T-helper 9 cell (primary cell): ENCODE measurements around the gene EMILIN3.

Experiments
- DNase-seq: peaks from one replicate; pipeline ENCODE4 v3.0.0-alpha.2; 2020

EMILIN3 gene

DNA sequence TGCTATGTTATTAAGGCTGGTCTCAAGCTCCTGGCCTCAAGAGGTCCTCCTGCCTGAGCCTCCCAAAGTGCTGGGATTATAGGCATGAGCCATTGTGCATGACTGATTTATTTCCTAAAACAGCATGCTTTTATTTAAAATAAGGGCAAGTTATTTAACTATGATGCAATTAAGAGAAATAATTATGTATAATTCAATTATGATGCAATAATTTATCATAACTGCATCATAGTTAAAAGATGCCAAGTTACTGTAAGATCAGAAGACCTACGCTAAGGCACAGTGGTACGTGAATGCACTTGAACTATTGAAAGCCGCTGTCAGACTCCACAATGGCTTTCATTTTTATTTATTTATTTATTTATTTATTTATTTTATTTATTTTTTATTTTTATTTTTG lies 24.3 kb upstream of the EMILIN3 start:
- DNase-seq = no peak

GRCh38 chr20:41387444-41387851 lies 20.8 kb upstream of the EMILIN3 start:
- DNase-seq = no peak

DNA sequence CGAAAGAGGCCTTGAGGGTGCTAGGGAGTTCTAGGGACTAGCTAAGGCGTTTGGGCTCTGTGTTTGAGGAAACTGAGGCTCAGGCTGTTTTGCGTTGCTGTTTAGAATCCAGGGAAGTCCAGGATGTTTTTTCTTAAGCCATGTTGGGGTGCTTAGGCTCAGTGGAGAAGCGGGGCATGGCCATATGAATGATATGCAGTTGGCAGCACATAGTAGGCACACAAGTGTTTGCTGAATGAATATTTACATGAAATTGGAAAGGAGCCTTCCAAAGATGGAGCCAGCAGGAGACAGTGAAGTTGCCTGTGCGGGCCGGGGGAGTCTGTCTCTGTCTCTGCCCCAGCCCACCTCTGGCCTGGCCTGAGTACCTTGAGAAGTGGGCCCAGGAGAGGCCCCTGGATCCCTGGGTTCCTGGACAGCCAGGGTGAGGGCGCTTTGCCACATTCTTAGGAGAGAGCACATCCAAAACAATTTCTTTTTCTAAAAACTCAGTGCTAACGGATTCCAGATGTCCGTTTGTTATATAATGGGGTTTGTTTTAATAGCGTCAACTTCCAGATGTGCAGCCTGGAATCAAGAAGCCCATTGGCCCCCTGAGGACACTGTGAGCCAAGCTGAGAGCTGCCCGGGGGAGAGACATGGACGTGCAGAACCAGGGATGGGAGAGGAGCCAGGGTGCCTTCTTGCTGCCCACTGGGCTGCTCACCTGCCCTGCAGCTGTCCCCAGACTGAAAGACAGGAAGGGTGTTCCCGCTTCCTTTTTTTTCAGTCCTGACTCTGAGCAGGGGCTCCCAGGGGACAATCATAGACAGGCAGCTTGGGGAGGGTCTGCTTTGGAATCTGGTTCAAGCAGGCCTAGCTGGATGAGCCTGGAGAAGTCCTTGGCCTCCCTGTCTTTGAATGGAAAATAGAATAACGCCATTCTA lies 20.1 kb upstream of the EMILIN3 start:
- no peak for DNase-seq

DNA sequence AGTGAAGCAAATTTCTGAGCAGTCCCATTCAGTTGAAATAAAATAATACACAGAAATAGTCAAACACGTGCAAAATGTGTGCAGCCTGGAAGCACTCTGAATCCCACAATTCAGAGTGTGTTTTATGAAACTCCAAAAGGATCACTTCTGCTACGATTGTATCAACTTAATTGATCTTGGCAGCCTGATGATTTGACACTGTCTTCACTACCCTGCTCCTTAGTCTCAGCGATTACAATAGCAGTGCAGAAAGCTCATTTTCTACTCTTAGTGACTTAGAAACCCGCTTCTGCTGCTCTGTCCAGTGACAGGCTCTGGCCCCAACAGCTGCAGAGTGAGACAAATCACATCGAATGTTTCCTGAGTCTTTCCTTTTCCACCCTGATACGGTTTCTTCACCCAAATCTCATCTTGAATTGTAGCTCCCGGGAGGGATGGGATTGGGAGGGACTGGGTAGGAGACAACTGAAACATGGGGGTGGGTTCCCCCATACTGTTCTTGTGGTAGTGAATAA lies 16.2 kb upstream of the EMILIN3 start:
- no peak for DNase-seq

GRCh38 chr20:41380551-41381193 lies 14.1 kb upstream of the EMILIN3 start:
- DNase-seq = no peak

- DNase-seq = no peak
Measured at GRCh38 chr20:41379551-41379950, 12.9 kb upstream of the EMILIN3 start.

DNA sequence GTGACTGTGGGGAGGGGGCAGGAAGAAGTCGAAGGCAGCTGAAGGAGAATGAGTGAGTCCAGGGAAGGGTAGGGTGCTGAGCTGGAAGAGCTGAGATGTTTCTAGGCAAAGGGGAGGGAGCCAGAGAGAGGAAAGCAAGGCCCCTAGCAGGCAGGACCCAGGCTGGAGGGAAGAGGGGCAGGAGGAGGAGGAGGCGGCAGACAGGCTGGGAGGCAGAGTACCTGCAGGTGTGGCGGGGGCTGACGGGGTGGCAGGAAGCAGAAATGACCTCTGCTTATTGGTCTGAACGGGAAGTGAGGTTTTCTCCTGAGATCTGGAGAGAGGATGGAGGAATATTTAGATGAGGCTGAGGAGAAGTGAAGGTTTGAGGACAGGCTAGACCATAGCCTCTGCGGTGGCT lies 10.7 kb upstream of the EMILIN3 start:
- no peak for DNase-seq

DNA sequence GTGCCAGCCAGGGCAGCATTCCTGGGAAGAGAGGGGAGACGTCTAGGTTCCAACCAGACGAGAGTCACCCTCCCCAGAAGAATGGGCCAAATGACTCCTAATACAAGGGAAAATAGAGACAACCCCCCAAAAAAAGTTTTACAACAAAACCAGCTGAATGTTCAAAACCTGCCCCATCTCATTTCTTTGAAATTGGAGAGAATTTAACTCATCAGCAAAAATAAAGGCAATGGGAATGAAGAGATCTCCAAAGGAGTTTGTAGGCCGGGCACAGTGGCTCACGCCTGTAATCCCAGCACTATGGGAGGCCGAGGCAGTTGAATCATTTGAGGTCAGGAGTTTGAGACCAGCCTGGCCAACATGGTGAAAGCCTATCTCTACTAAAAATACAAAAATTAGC lies 9.7 kb upstream of the EMILIN3 start:
- DNase-seq = no peak

GRCh38 chr20:41375846-41376245 lies 9.2 kb upstream of the EMILIN3 start:
- no peak for DNase-seq

GRCh38 chr20:41373931-41374920 lies 7.6 kb upstream of the EMILIN3 start:
- DNase-seq = no peak

DNA sequence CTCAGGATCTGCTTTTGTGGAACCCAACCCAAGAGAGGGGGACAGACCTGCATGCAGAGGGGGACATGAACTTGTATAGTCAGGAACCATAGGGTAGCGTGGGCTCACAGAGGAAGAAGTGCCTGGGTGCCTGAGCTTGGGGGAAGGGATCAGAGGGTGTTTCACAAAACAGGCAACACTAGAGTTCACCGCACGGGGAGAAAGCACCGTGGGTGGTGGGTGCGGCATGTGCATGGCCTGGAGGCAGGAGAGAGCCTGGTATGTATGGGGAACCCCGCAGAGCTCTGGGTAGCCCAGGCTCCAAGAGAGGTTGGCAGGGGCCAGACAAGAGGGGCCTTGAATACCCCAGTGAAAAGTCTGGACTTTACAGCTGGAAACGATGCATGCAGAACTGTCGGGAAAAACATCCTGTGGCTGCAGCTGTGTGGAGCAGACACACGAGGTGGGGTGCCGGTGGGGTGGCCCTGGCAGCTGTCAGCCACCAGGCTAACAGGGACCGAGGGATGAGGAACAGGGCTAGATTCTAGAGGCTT lies 6.7 kb upstream of the EMILIN3 start:
- no peak for DNase-seq

- DNase-seq = no peak
Measured at GRCh38 chr20:41371371-41371770, 4.8 kb upstream of the EMILIN3 start.

DNA sequence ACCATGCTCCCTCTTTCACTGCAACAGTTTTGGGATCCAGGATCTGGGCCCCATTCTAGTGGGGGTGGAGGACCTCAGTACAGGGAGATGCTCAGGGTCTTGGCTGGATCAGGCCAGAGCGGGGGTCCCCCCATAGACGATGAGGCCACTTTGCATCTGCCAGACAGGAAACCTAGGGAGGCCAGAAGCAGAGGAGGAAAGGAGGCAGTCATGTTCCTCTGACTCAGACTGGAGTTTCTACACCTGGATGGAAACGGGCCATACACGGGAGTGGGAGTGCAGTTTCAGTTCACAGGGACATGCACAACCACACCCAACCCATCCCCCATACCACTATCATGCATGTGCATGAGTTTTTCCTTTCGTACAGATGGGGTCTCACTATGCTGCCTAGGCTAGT lies 3.6 kb upstream of the EMILIN3 start:
- no peak for DNase-seq

- DNase-seq = no peak
Measured at GRCh38 chr20:41369673-41370072, 3.1 kb upstream of the EMILIN3 start.

DNA sequence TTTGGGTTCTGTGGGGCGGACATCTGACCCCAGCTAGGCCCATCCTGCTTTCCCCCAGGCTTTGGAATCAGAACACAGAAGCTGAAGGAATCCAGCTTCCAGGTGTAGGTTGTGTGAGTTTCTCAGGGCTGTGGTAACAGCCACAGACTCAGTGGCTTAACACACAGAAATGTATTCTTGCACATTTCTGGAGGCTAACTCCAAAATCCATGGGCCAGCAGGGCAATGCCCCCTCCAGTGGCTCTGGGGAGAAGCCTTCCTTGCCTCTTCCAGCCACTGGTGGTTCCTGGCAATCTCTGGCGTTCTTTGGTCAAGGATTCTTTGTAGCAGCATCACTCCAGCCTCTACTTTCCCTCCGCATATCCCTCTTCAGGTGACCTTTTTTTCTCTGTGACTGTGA lies 1.3 kb upstream of the EMILIN3 start:
- DNase-seq = no peak

- no peak for DNase-seq
Measured at GRCh38 chr20:41367393-41367695, 726 bp upstream of the EMILIN3 start.

DNA sequence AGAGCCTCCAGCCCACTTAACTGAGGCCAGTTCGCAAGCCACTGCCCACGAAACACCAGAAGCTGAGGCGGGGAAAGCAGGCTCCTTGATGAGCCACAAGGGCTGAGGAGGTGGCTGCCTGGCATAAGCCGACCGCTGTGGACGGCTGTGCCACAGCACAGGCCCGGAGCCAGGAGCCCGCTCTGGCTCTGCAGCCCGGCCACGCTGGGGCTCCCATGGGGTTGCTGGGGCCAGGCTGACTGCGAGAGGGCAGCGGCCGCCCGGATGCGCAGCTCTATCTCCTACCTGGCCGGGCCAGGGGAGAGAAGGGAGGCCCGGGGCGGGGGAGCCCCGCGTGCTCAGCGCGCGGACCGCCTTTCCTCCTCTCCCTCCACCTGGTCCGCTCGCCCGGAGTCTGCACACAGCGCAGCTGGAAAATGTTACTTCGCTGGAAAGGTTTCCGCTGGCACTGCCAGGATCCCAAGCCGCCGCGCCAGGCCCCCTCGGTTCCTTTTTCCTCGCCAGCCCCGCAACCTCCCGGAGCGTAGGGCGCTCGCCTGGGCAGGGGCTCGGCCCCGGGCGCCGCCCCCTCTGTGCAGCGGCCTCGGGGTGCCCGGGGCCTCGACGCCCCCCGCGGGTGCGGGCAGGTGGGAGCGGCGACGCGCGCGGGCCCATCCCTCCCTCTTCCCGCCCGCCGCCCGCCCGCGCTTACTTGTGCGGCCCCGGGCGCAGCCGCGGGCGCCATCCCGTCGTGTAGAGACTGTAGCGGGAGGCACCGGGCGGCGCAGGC lies 657 bp downstream of the EMILIN3 start:
- DNase-seq = no peak

DNA sequence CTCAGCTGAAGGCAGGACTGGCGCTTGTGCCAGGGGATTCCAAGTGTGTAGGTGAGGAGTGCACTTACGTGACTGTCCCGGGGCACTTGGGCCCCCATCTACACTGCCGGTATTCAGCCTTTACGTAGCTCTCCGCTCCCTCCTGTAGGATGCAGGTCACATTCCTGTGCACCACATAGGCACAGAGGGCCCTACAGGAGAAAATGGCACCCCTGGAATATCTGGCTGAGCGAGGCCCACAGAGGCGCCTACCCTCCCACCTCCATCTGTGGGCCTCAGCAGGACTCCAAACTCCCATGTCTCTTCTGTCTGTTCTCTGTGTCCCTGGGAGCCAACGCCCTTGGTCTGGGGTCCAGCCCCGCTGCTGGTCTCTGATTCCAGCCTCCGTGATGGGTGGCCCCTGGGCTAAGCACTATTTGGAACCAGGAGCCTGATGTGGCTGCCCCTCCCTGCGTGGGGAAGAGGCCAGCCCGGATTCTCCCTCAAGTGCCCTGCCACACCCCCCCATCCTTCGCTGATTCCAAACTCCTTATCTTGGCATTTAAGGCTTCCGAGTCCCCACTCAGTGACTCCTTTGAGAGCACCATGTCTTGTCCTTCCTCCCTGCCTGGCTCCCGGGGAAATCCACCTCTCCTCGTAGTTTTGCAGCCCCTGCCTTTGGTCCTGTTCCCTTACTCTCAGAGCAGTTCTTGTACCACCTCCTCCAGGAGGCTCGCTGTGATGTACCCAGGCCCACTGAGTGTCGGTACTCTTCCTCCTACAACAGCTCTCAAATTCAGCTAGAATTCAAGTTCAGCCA lies 1.5 kb downstream of the EMILIN3 start:
- DNase-seq = no peak

- no peak for DNase-seq
Measured at GRCh38 chr20:41364236-41364855, 2.3 kb downstream of the EMILIN3 start.

GRCh38 chr20:41363601-41364000 lies 3.0 kb downstream of the EMILIN3 start:
- DNase-seq = no peak

DNA sequence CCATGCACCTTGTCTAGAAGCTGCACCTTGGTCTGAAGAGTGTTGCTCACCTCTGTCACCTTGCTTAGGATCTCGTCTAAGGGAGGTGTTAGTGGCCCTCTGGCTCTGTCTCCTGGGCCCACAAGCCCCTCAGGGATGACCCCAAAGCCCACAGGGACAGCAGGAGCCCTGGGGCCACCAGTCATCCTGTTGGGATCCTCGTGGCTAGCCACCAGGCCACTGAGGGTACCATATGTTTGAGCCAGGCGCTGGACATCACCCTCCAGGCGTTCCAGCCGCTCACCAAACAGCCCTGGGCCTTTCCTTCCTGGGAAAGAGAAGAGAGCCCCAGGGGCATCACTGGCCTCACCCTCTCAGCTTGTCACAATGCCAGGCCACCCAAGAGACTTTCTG lies 3.9 kb downstream of the EMILIN3 start:
- no peak for DNase-seq
